ENCODE results near the gene TSEN2.

- no peak for TF ChIP-seq CTCF (conservative IDR thresholded peaks at IDR 0.05; ENCODE audit: low read length)
- TF ChIP-seq EZH2phosphoT487 (IDR thresholded peaks at IDR 0.05; ENCODE audit: borderline replicate concordance, low read depth, low read length) = no peak
Measured at GRCh38 chr3:12444582-12445471, 39.5 kb upstream of the TSEN2 start.
